22Rv1 (cell line): ENCODE measurements around the gene ATXN1.

Source experiments
- CTCF ChIP-seq: fragments of 450-650 bp; IDR thresholded peaks from 2 replicates; pipeline ENCODE4 v1.5.1; 2017; ENCODE audit warnings: mild to moderate bottlenecking
- ZFX ChIP-seq: fragments of 450-650 bp; IDR thresholded peaks from 2 replicates; pipeline ENCODE4 v1.6.1; 2017; ENCODE audit warnings: antibody characterized with exemption, borderline replicate concordance

- TF ChIP-seq CTCF (no peak), ZFX (no peak)
These were observed 49.2 kb upstream of the ATXN1 start for GRCh38 chr6:16810411-16810810.
